HepG2 (cell line): Measurements from ENCODE around the gene HSD3B7. TPM values are rescaled to one million over a fixed set of nuclear protein-coding genes. Genes with fewer than 3 reads are reported as not detected.

Experiments
- ATAC-seq: fragments of 200-7000 bp; cut with Tn5 transposase; 3 replicates; pipeline ENCODE4 v1.9.1; 2020; ENCODE audit warnings: mild to moderate bottlenecking, moderate library complexity
- BruUV-seq: library from RNA; stranded (reverse); fragments of 400-500 nt; replicated peaks from 2 replicates; lab custom pipeline; 2021; lab: Mats Ljungman, UMichigan
- CTCF ChIA-PET: fragments of 300-600 bp; formaldehyde crosslinking; extraction: SDS; loops from one replicate; lab custom pipeline; 2021; ENCODE audit warnings: low total read pairs, inconsistent platforms, low intra/inter-chr PET ratio; lab: Yijun Ruan, JAX
- POLR2A ChIA-PET: fragments of 350-600 bp; sonication (Branson Sonifier 250); formaldehyde crosslinking; loops from one replicate; lab custom pipeline; 2020; ENCODE audit warnings: antibody characterized with exemption, inconsistent platforms; lab: Yijun Ruan, JAX
- DNase-seq: peaks from one replicate; pipeline ENCODE4 v3.0.0-alpha.2; 2015; ENCODE audit warnings: low spot score
- FAIRE-seq: peaks from 3 replicates; lab custom pipeline; 2011; peaks lifted over from hg19 to GRCh38; lab: Jason Lieb, UNC
- H2AFZ ChIP-seq: one replicate; pipeline ENCODE4 v1.6.1; 2011; ENCODE audit warnings: low read length, inconsistent platforms
- H3K27ac ChIP-seq: fragments of 300-600 bp; 3 replicates; pipeline ENCODE4 v1.8.0; 2011; ENCODE audit warnings: mixed run types, mild to moderate bottlenecking, mixed read lengths, low read length, inconsistent platforms; ENCODE audit not compliant: insufficient read depth; ENCODE audit errors: extremely low read length
- H3K27me3 ChIP-seq, 2 experiments: fragments of 200-600 bp in 1 of 2; 2 replicates in 1 of 2; 3 replicates in 1 of 2; pipeline versions ENCODE4 v1.6.0 to v1.8.0; 2011; ENCODE audit warnings: low read length in 2 of 2, mild to moderate bottlenecking in 2 of 2, moderate library complexity in 2 of 2, inconsistent platforms in 1 of 2; ENCODE audit not compliant: insufficient read depth in 2 of 2, control insufficient read depth in 1 of 2
- H3K36me3 ChIP-seq, 2 experiments: fragments of 200-600 bp in 1 of 2; replicated peaks in 1 of 2; 2 replicates in 1 of 2; 3 replicates in 1 of 2; pipeline versions ENCODE4 v1.5.1 to v1.8.0; 2011; ENCODE audit warnings: low read length in 2 of 2, inconsistent platforms in 1 of 2; ENCODE audit not compliant: insufficient read depth in 2 of 2, control insufficient read depth in 1 of 2
- H3K4me1 ChIP-seq: 2 replicates; pipeline ENCODE4 v1.5.1; 2012; ENCODE audit warnings: low read length, inconsistent platforms; ENCODE audit not compliant: insufficient read depth
- H3K4me2 ChIP-seq: 2 replicates; pipeline ENCODE4 v1.6.0; 2011; ENCODE audit warnings: low read depth, low read length, inconsistent platforms
- H3K4me3 ChIP-seq, 3 experiments: fragments of 200-600 bp in 1 of 3; sonication (generic), shearing (Covaris generic) in 1 of 3; replicated peaks in 1 of 3; 2 replicates each; pipeline ENCODE4 v1.5.1; 2011 to 2016; ENCODE audit warnings: low read length in 3 of 3, inconsistent platforms in 2 of 3, low read depth in 2 of 3, mild to moderate bottlenecking in 2 of 3, control low read depth in 1 of 3, mixed read lengths in 1 of 3; ENCODE audit not compliant: insufficient read depth in 1 of 3
- H3K79me2 ChIP-seq: one replicate; pipeline ENCODE4 v1.6.1; 2011; ENCODE audit warnings: low read length, inconsistent platforms; ENCODE audit not compliant: insufficient read depth
- H3K9ac ChIP-seq: 2 replicates; pipeline ENCODE4 v1.6.0; 2011; ENCODE audit warnings: mild to moderate bottlenecking, low read depth, low read length, inconsistent platforms; ENCODE audit not compliant: insufficient read depth
- H3K9me3 ChIP-seq: 2 replicates; pipeline ENCODE4 v1.5.1; 2012; ENCODE audit warnings: mild to moderate bottlenecking, low read length
- H4K20me1 ChIP-seq: 2 replicates; pipeline ENCODE4 v1.6.0; 2011; ENCODE audit warnings: inconsistent platforms, mild to moderate bottlenecking, low read length, moderate library complexity; ENCODE audit not compliant: insufficient read depth
- HOXA9 ChIP-seq: sonication (generic); formaldehyde crosslinking; IDR thresholded peaks from 2 replicates; pipeline ENCODE4 v1.8.1; 2022; ENCODE audit warnings: missing genetic modification reagents, mild to moderate bottlenecking, moderate library complexity, borderline replicate concordance
- ZHX2 ChIP-seq, 2 experiments: sonication (generic) in 1 of 2; formaldehyde crosslinking in 1 of 2; IDR thresholded peaks; 2 replicates each; pipeline versions ENCODE4 v1.6.1 to v1.9.0; 2014 to 2022; ENCODE audit warnings: antibody characterized with exemption in 1 of 2, borderline replicate concordance in 1 of 2, inconsistent platforms in 1 of 2, low read depth in 1 of 2, missing genetic modification reagents in 1 of 2
- ZMYM4 ChIP-seq: sonication (generic); formaldehyde crosslinking; IDR thresholded peaks from 2 replicates; pipeline ENCODE4 v1.8.1; 2023; ENCODE audit warnings: mild to moderate bottlenecking, missing genetic modification reagents
- WGBS: methylation state at CpG from one replicate; pipeline ENCODE4 v1.1.6; 2017; ENCODE audit warnings: low lambda C conversion rate; 5-methylcytosine and 5-hydroxymethylcytosine counted together
- in situ Hi-C: cut with HindIII; loops from 2 replicates; pipeline ENCODE4 v1.10.0; 2017; ENCODE audit warnings: low pct_unique_long_range_greater_than_20kb; ENCODE audit not compliant: extremely low pct_ligation_motif_present
- intact Hi-C: fragments of 100-400 bp; cut with micrococcal nuclease; formaldehyde crosslinking; loops from one replicate; pipeline ENCODE4 v1.10.0; 2022; ENCODE audit not compliant: unreplicated experiment
- polyA plus RNA-seq, 8 experiments: library from polyadenylated mRNA; depleted of rRNA in 3 of 8; stranded (reverse) in 7 of 8; unstranded in 1 of 8; fragments of >200 nt; fragmentation: Illumina TruSeq in 4 of 8; extraction: Trizol in 4 of 8; gene quantifications; 2 replicates each; pipeline versions ENCODE4 v1.2.1 to v1.2.3, GENCODE V29; 2011 to 2016; ENCODE audit warnings: low read depth in 4 of 8, missing spikeins in 1 of 8, mixed read lengths in 1 of 8; ENCODE audit not compliant: insufficient read depth in 1 of 8
- total RNA-seq, 5 experiments: library from RNA; depleted of rRNA; stranded (reverse); fragments of >200 nt; fragmentation: Illumina TruSeq; extraction: Trizol; gene quantifications; 2 replicates each; pipeline ENCODE4 v1.2.3, GENCODE V29; 2016; ENCODE audit warnings: low read depth in 1 of 5

The HSD3B7 gene
- total and polyA plus RNA-seq, 2 of the 13 experiments (the other 11 are each of a cell fraction or from before 2014, with no cell fraction given): 32.9 to 69.7 TPM

- peaks cover 40 to 83% of the 10 kb centered on the region in 2 experiments for H3K36me3 ChIP-seq
- H3K27ac ChIP-seq: no peak overlapping the region
- DNase-seq (no peak), ATAC-seq (no peak), FAIRE-seq (no peak)
- no peak overlapping the region for H3K9ac ChIP-seq
- H3K9me3 ChIP-seq: no peaks in the 10 kb centered on the region
- no peaks in the 10 kb centered on the region for H3K4me1 ChIP-seq
- no TSS peak for BruUV-seq
- POLR2A ChIA-PET: no interaction called here
- CTCF ChIA-PET: no interaction called here
- no peak overlapping the region for H3K4me3 ChIP-seq
- no peak overlapping the region for H2AFZ ChIP-seq
- TF ChIP-seq ZMYM4 (CRISPR knock-in tag) (no peak), ZHX2 (IDR thresholded peaks at IDR 0.05; ENCODE audit: low read depth) (no peak), ZHX2 (CRISPR knock-in tag; IDR thresholded peaks at IDR 0.05; ENCODE audit: borderline replicate concordance) (no peak), HOXA9 (CRISPR knock-in tag) (no peak)
- H4K20me1 ChIP-seq: no peaks in the 10 kb centered on the region; the same call in 1 of the 2 replicates
- no peaks in the 10 kb centered on the region for H3K79me2 ChIP-seq
- in situ Hi-C loops (loop anchor here (25.0 kb wide), 1 partner anchor 732 kb away; a partner anchor contains a TSS), intact Hi-C loops (loop anchor here (10.0 kb wide), 1 partner anchor 885 kb away; no protein-coding TSS in a partner anchor)
- H3K27me3 ChIP-seq: no peaks in the 10 kb centered on the region
- 96% methylated on average over 14 of the region's 15 CpGs for WGBS
- no peak overlapping the region for H3K4me2 ChIP-seq
These were observed 5.0 kb upstream of the HSD3B7 start for GRCh38 chr16:30980023-30980371.
